ENCODE measurements around the gene PER3. TPM values are rescaled to one million over a fixed set of nuclear protein-coding genes. Genes with fewer than 3 reads are reported as not detected.

PER3 gene
- total RNA-seq, 1 donor from 2014 or later = 2.9 TPM

DNA sequence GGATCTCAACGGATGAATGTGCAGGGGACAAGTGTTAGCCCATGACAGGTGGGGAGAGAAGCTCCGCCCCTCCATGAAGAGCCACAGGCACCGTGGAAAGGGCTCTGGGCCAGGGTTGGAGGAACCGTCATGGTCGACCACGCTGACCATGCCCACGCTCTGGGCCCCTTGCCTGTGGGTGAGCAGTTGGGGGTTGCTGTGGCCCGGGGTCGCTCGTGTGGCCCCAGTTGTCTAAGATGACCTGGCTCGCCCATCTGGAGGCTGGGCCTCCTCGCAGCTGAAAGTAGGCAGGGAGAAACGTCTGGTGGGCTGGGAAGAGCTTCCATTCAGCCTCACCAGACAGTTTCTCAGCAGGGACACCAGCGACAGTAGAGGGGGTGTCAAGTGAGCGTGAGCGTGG lies 81.9 kb downstream of the PER3 start:
- no peak overlapping the region for H3K4me3 Mint-ChIP-seq (ENCODE audit: low read depth)

DNA sequence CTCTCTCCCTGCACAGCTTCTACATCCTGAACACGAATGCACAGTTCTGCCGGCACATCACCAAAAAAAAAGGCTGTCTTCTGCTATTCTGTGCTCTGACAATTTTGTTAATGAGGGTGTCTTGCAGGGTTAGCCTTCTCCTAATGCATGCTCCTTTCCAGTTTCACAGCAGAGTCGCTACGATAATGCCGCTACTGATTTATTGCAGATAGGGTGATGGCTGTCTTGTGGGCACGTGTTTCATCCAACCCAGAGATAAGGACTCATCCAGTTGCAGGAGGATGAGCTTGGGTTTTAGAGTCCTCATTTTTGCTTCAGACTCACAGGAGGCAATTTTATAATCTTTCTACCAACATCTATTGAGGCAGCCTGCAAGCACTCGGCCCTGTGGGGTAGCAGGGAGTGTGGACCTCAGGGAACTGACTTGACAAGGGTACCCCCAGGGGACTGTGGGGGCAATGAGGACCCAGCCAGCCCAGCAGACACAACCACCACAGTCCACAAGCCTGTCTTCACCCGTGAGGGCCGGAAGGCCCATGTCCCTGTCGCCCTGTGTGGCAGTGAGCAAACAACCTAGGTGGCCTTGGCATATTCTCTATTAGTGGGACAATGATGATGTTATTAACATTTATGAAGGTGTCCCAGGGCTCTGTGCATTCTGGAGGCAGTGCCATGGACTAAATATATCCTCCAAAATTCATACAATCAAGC lies 84.1 kb downstream of the PER3 start:
- no peaks in the 10 kb centered on the region for H3K27me3 Mint-ChIP-seq
- no peak overlapping the region for H3K27ac Mint-ChIP-seq
- DNase-seq (ENCODE audit: low spot score, unreplicated experiment) = no peak
- TF ChIP-seq, protein P1, sequence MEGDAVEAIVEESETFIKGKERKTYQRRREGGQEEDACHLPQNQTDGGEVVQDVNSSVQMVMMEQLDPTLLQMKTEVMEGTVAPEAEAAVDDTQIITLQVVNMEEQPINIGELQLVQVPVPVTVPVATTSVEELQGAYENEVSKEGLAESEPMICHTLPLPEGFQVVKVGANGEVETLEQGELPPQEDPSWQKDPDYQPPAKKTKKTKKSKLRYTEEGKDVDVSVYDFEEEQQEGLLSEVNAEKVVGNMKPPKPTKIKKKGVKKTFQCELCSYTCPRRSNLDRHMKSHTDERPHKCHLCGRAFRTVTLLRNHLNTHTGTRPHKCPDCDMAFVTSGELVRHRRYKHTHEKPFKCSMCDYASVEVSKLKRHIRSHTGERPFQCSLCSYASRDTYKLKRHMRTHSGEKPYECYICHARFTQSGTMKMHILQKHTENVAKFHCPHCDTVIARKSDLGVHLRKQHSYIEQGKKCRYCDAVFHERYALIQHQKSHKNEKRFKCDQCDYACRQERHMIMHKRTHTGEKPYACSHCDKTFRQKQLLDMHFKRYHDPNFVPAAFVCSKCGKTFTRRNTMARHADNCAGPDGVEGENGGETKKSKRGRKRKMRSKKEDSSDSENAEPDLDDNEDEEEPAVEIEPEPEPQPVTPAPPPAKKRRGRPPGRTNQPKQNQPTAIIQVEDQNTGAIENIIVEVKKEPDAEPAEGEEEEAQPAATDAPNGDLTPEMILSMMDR (IDR thresholded peaks at IDR 0.05; ENCODE audit: unreplicated experiment) = no peak
- no peaks in the 10 kb centered on the region for H3K36me3 Mint-ChIP-seq (ENCODE audit: insufficient read depth)
- no peak overlapping the region for H3K4me3 Mint-ChIP-seq (ENCODE audit: low read depth)
- no peaks in the 10 kb centered on the region for H3K4me1 Mint-ChIP-seq (ENCODE audit: low read depth)
- H3K9me3 Mint-ChIP-seq (ENCODE audit: low read depth) = no peaks in the 10 kb centered on the region

More for the DNA sequence above, 81.9 kb downstream of the PER3 start:
- no peak overlapping the region for H3K27ac Mint-ChIP-seq
- H3K4me1 Mint-ChIP-seq (ENCODE audit: low read depth) = no peaks in the 10 kb centered on the region
- H3K27me3 Mint-ChIP-seq = no peaks in the 10 kb centered on the region
- H3K9me3 Mint-ChIP-seq (ENCODE audit: low read depth) = no peaks in the 10 kb centered on the region
- no peaks in the 10 kb centered on the region for H3K36me3 Mint-ChIP-seq (ENCODE audit: insufficient read depth)
- TF ChIP-seq, protein P1 (IDR thresholded peaks at IDR 0.05; ENCODE audit: unreplicated experiment) = no peak
- DNase-seq (ENCODE audit: low spot score, unreplicated experiment) = no peak

DNA sequence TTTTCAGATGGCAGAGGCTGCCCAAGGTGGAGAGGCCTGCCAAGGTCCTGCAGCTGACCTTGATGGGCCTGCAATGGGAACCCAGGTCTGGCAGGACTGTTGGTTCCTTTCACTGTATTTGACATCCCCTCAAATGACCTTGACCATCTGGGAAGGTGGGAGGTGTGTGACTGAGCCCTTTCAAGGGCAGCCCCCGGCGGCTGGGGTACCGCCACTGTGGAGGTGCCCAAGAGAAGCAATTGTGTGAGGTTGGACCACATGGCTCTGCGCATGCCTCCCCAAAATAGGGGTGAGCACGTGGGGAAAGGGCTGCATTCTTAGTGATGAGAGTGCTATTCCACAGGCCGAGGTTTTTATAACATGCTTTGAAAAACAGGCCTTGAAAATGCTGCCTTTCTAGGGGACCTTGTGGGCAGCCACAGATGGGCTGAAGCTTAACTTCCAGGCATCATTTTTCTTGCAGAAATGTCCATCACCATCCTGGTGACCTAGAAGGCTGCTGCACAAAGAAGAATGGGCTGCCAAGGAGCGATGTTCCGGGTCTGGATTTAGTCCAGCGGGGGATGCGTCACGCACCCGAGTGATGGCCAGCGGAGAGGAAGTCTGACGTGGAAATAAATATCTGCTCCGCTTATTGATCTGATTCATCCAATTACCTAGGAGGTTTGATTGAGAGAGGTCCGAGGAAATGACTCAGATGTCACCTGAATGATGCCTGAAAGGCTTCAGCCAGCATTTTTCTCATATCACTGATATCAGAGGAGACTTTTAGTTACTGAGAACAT lies 85.2 kb downstream of the PER3 start:
- Mint-ChIP-seq H3K4me3 (ENCODE audit: low read depth) (no peak overlapping the region), H3K27me3 (no peaks in the 10 kb centered on the region), H3K36me3 (ENCODE audit: insufficient read depth) (no peaks in the 10 kb centered on the region), H3K4me1 (ENCODE audit: low read depth) (no peaks in the 10 kb centered on the region), H3K27ac (no peak overlapping the region), H3K9me3 (ENCODE audit: low read depth) (no peaks in the 10 kb centered on the region)
- DNase-seq (ENCODE audit: low spot score, unreplicated experiment) = no peak
- TF ChIP-seq, protein P1 (IDR thresholded peaks at IDR 0.05; ENCODE audit: unreplicated experiment) = no peak

DNA sequence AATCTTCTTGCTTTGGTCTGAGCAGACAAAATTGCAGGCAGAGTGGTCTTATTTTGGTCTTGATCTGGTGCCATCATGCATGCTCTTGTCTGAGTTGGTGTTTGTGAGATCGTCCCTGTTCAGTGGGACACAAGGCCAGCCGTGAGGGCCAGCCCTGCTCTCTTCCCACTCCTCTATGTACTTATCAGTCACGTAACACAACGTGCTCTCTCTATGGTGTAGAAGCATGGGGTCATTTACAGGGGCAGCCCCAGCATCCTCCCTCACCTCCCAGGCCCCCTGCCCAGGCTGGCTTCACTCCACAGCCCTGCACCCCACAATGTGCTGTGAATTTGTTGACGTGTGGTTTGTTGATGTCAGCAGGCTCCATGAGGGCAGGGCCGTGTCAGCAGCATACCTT lies 87.0 kb downstream of the PER3 start:
- Mint-ChIP-seq H3K27ac (no peak overlapping the region), H3K9me3 (ENCODE audit: low read depth) (no peaks in the 10 kb centered on the region), H3K36me3 (ENCODE audit: insufficient read depth) (no peaks in the 10 kb centered on the region), H3K4me3 (ENCODE audit: low read depth) (no peak overlapping the region), H3K27me3 (no peaks in the 10 kb centered on the region), H3K4me1 (ENCODE audit: low read depth) (no peaks in the 10 kb centered on the region)
- TF ChIP-seq, protein P1 (IDR thresholded peaks at IDR 0.05; ENCODE audit: unreplicated experiment) = no peak
- no peak for DNase-seq (ENCODE audit: low spot score, unreplicated experiment)

DNA sequence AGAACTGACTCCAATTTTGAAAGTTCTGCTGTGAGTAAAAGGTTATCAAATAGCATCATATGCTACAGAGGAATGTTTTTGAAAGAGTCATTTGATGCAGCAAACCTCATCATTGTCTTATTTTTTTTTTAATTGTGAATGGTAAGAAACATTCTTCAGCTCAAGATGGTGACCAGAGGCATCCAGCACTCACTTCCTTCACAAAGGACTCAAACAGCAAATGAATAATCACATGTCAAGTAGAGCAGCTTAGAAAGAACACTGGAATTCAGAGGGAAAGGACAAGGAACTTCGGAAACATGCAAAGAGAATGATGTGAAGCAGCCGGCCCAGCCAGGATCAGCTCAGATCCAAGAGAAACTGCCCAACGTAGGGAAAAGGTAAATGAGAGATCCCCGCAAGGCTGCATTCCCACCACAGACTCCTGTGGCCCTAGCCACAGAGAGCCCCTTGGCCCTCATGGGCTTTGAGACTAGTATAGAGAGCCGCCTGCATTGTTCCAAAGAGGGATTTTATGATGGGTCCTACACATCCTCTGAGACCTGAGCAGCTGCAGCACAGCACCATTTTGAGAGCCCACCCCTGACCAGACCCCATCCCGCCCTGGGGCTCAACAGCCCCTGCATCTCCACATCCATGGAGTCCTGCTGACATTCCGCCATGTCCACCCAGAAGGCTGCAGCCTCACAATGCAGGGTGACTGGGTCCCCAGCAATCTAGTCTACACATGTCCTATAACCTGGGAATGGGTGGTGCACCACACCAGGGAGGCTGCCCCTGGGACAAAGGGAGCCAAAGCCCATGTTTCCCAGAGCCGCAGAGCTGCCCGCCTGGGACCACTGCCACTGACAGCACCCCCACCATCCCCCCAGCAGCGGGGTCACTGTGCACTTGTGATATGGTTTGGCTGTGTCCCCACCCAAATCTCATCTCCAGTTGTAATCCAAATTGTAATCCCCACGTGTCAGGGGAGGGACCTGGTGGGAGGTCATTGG lies 90.0 kb downstream of the PER3 start:
- H3K27ac Mint-ChIP-seq = no peak overlapping the region
- no peaks in the 10 kb centered on the region for H3K27me3 Mint-ChIP-seq
- TF ChIP-seq, protein P1 (IDR thresholded peaks at IDR 0.05; ENCODE audit: unreplicated experiment) = no peak
- H3K9me3 Mint-ChIP-seq (ENCODE audit: low read depth) = peaks cover 10% of the 10 kb centered on the region
- no peaks in the 10 kb centered on the region for H3K36me3 Mint-ChIP-seq (ENCODE audit: insufficient read depth)
- DNase-seq (ENCODE audit: low spot score, unreplicated experiment) = no peak
- no peaks in the 10 kb centered on the region for H3K4me1 Mint-ChIP-seq (ENCODE audit: low read depth)
- no peak overlapping the region for H3K4me3 Mint-ChIP-seq (ENCODE audit: low read depth)
